Measurements from ENCODE around the gene AANAT.

AANAT gene

DNA sequence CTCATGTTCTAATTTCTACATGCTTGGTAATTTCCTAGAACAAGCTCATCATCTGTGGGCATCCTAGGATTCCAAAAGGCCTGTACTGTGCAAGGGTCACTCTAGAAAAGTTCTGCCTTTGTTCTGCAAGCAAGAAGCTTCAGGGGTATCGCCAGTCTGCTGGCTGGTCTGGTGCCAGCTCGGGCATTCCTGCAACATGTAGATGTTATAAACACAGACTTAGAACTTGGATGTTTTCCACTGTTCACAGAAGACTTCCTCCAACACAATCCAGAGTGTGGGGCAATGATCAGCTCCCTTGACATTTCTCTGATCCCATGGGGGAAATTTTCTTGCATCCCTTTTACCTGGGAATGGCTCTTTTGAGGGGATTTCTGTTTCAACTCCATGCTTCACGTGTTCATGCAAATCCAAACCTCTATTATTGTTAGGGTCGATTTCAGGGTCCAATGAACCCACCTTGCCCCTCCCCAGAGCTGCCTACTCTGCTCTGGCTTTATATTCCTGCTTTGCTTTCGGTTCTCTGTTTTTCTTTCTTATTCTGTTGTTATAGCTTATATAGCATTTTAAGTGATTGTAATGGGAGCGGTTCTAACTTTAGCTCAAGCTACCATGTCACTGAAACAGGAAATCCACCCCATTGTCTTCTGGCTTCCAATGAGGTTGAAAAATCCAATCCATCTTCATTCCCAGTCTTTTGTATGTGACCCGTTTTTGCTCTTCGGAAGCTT lies 39.7 kb upstream of the AANAT start:
- TF ChIP-seq, protein P1, sequence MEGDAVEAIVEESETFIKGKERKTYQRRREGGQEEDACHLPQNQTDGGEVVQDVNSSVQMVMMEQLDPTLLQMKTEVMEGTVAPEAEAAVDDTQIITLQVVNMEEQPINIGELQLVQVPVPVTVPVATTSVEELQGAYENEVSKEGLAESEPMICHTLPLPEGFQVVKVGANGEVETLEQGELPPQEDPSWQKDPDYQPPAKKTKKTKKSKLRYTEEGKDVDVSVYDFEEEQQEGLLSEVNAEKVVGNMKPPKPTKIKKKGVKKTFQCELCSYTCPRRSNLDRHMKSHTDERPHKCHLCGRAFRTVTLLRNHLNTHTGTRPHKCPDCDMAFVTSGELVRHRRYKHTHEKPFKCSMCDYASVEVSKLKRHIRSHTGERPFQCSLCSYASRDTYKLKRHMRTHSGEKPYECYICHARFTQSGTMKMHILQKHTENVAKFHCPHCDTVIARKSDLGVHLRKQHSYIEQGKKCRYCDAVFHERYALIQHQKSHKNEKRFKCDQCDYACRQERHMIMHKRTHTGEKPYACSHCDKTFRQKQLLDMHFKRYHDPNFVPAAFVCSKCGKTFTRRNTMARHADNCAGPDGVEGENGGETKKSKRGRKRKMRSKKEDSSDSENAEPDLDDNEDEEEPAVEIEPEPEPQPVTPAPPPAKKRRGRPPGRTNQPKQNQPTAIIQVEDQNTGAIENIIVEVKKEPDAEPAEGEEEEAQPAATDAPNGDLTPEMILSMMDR (IDR thresholded peaks at IDR 0.05; ENCODE audit: borderline replicate concordance, insufficient read depth, low read depth, low read length) = no peak
- no peak overlapping the region for H3K4me3 ChIP-seq (ENCODE audit: low read depth, low read length)

GRCh38 chr17:76428511-76428910 lies 38.9 kb upstream of the AANAT start:
- TF ChIP-seq, protein P1 (IDR thresholded peaks at IDR 0.05; ENCODE audit: borderline replicate concordance, insufficient read depth, low read depth, low read length) = no peak
- no peak overlapping the region for H3K4me3 ChIP-seq (ENCODE audit: low read depth, low read length)

DNA sequence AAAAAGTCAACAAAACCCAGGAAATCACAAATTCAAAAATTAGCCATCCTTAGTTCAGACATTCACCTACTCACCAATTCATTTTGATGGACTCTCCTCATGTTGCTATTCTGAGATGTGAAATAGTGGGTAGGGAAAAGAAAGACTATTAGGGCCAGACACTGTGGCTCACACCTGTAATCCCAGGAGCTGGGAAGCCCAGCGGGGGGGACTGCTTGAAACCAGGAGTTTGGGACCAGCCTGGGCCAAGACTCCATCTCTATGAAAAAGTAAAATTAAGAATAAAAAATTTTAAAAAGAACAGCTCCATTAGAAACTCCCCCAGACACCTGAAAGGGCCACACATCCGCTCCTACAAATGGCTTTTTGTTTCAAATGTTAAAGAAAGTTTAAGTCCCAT lies 35.9 kb upstream of the AANAT start:
- TF ChIP-seq, protein P1 (IDR thresholded peaks at IDR 0.05; ENCODE audit: borderline replicate concordance, insufficient read depth, low read depth, low read length) = no peak
- H3K4me3 ChIP-seq (ENCODE audit: low read depth, low read length) = no peak overlapping the region

GRCh38 chr17:76432004-76432403 lies 35.4 kb upstream of the AANAT start:
- TF ChIP-seq, protein P1 (IDR thresholded peaks at IDR 0.05; ENCODE audit: borderline replicate concordance, insufficient read depth, low read depth, low read length) = no peak
- no peak overlapping the region for H3K4me3 ChIP-seq (ENCODE audit: low read depth, low read length)

- H3K4me3 ChIP-seq (ENCODE audit: low read depth, low read length) = no peak overlapping the region
- TF ChIP-seq, protein P1 (IDR thresholded peaks at IDR 0.05; ENCODE audit: borderline replicate concordance, insufficient read depth, low read depth, low read length) = peak; percentile 57; the same call in 1 of the 2 replicates
Measured at GRCh38 chr17:76432712-76433336, 34.6 kb upstream of the AANAT start.

DNA sequence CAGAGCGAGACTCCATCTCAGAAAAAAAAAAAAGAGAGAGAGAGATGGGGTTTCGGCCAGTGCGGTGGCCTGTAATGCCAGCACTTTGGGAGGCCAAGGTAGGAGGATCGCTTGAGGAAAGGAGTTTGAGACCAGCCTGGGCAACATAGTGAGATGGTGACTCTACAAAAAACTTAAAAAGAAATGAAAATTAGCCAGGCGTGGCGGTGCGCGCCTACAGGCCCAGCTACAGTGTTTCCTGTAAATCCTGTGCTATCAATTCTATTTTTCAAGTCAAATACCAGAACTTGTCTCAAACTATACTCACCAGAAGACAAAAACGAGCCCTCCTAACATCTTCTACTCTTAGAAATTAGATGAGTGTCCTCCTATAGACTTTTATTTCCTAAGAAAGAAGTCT lies 33.7 kb upstream of the AANAT start:
- TF ChIP-seq, protein P1 (IDR thresholded peaks at IDR 0.05; ENCODE audit: borderline replicate concordance, insufficient read depth, low read depth, low read length) = no peak
- H3K4me3 ChIP-seq (ENCODE audit: low read depth, low read length) = no peak overlapping the region

GRCh38 chr17:76434870-76435269 lies 32.5 kb upstream of the AANAT start:
- TF ChIP-seq, protein P1 (IDR thresholded peaks at IDR 0.05; ENCODE audit: borderline replicate concordance, insufficient read depth, low read depth, low read length) = no peak

More at GRCh38 chr17:76434870-76435269, 32.5 kb upstream of the AANAT start:
- no peak overlapping the region for H3K4me3 ChIP-seq (ENCODE audit: low read depth, low read length)
